WERI-Rb-1 (cell line): ENCODE measurements around the gene ZIC4.

ENCODE experiments used
- DNase-seq: peaks from one replicate; pipeline ENCODE4 v3.0.0-alpha.2; 2020
- H3K27ac ChIP-seq: fragments of 250-450 bp; sonication (Bioruptor Pico); 2 replicates; pipeline ENCODE4 v1.5.1; 2020; ENCODE audit warnings: mild to moderate bottlenecking, moderate library complexity
- H3K27me3 ChIP-seq: fragments of 250-450 bp; sonication (Bioruptor Pico); 2 replicates; pipeline ENCODE4 v1.5.1; 2021; ENCODE audit warnings: mild to moderate bottlenecking, low read depth, moderate library complexity; ENCODE audit not compliant: insufficient read depth, severe bottlenecking
- H3K36me3 ChIP-seq: fragments of 250-450 bp; sonication (Bioruptor Pico); 2 replicates; pipeline ENCODE4 v1.5.1; 2020; ENCODE audit warnings: mild to moderate bottlenecking, moderate library complexity
- H3K4me3 ChIP-seq: 2 replicates; pipeline ENCODE4 v1.5.1; 2011; ENCODE audit warnings: low read depth, mild to moderate bottlenecking, control low read depth, low read length
- H3K9me3 ChIP-seq: fragments of 250-450 bp; sonication (Bioruptor Pico); 2 replicates; pipeline ENCODE4 v1.5.1; 2021; ENCODE audit warnings: mild to moderate bottlenecking, moderate library complexity; ENCODE audit not compliant: severe bottlenecking
- TF ChIP-seq, protein P1 (sequence below): IDR thresholded peaks from 2 replicates; pipeline ENCODE4 v1.5.1; 2011; ENCODE audit warnings: low read depth, mild to moderate bottlenecking, control low read depth, inconsistent platforms, low read length

The ZIC4 gene

DNA sequence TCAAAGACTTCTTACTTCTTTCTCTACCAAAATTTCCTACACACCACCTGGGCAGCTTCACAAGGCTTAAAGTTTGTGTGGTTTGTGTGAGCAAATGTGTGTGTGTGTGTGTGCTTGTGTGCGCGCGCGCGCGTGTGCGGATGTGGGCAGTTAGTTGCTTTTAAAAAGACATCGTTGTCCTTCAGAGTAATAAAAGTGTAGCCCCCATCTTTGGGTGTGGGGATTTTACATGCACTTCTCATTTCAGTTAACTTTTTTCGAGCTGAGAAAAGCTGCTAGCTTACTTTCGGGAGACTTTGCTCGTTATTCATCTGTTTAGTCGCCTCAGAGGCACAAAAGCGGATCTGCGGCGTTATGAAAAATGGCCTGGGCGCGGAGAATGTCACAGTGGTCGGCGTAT lies 36.0 kb downstream of the ZIC4 start:
- TF ChIP-seq, protein P1, sequence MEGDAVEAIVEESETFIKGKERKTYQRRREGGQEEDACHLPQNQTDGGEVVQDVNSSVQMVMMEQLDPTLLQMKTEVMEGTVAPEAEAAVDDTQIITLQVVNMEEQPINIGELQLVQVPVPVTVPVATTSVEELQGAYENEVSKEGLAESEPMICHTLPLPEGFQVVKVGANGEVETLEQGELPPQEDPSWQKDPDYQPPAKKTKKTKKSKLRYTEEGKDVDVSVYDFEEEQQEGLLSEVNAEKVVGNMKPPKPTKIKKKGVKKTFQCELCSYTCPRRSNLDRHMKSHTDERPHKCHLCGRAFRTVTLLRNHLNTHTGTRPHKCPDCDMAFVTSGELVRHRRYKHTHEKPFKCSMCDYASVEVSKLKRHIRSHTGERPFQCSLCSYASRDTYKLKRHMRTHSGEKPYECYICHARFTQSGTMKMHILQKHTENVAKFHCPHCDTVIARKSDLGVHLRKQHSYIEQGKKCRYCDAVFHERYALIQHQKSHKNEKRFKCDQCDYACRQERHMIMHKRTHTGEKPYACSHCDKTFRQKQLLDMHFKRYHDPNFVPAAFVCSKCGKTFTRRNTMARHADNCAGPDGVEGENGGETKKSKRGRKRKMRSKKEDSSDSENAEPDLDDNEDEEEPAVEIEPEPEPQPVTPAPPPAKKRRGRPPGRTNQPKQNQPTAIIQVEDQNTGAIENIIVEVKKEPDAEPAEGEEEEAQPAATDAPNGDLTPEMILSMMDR: no peak
- no peaks in the 10 kb centered on the region for H3K9me3 ChIP-seq
- DNase-seq: no peak

DNA sequence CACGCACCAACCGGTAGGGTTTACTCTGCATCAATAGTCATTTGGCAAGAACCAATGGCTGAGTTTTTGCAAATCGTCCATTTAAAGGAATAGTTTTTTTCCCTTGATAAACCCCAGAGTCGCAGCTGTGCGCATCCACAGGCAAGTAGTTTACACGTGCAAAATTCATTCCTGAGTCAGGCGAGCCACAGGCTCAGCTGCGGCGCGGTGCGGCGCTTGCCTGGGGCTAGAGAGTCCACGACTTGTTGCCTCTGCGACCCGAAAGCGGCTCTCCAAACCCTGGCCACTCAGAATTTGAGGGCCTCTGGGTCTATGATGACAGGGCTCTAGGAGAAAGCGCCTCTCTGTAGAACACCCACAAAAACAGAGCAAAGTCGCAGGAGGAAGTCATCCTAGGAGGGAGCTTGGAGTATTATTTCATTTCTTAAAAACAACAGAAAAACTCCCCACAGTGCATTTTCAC lies 36.7 kb downstream of the ZIC4 start:
- H3K4me3 ChIP-seq: peak overlapping the region; percentile 63

More for the DNA sequence above, 36.0 kb downstream of the ZIC4 start:
- Histone ChIP-seq H3K27me3 (peaks cover 11% of the 10 kb centered on the region), H3K36me3 (no peaks in the 10 kb centered on the region), H3K4me3 (no peak overlapping the region), H3K27ac (no peak overlapping the region)

DNA sequence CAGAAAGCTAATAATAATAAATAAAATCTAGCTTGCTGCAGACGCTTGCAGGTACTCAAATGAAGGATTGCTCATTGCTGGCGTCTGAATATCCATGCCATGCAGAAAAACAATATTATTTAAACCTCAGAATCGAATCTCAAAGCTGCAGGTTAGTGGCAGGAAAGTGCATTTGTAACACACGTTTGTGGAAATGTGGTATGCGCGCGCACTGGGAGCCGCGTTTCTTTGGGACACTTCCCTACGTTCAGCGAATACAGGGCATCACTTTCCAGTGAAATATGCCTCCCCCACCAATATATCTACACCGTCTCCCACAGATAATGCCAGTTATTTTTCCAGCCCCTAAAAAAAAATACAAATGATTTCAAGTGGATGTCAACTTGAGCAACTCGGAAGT lies 37.1 kb downstream of the ZIC4 start:
- TF ChIP-seq, protein P1: no peak
- H3K36me3 ChIP-seq: no peaks in the 10 kb centered on the region
- no peak for DNase-seq
- peak overlapping the region; percentile 63 for H3K4me3 ChIP-seq
- H3K9me3 ChIP-seq: no peaks in the 10 kb centered on the region
- H3K27ac ChIP-seq: no peak overlapping the region
- H3K27me3 ChIP-seq: peaks cover 11% of the 10 kb centered on the region

More for the DNA sequence above, 36.7 kb downstream of the ZIC4 start:
- H3K27me3 ChIP-seq: peaks cover 11% of the 10 kb centered on the region
- H3K9me3 ChIP-seq: no peaks in the 10 kb centered on the region
- no peak overlapping the region for H3K27ac ChIP-seq
- TF ChIP-seq, protein P1: no peak
- H3K36me3 ChIP-seq: no peaks in the 10 kb centered on the region
- DNase-seq: no peak

DNA sequence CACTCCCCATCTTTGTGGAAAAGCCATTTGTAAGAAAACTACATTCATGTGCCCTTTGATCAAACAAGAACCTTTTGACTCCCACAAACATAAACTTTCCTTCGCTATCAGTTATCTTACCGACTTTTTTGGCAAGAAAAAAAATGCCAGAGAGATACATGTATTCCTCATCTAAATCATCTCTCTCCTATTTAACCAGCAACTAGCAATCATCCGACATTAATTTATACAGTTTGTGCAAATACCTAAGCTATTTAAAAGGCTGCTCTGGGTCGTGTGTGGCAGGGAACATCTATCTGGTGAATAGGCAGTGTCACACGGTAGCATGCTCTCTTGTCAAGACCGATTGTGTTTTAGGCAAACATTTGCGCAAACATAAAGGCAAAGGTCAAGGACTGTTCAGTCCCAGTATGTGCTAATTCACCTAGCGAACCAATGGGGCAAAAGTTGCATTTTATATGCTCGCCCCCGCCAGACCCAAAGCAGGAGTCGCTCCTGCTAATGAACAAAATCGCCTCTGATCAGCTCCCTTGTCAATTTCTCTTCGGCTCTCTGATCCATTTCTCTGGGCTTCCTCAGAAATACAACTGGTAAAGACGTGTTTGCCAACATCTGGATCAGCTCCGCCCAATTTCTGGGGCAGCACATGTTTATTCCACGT lies 37.7 kb downstream of the ZIC4 start:
- peak overlapping the region; percentile 63 for H3K4me3 ChIP-seq
- TF ChIP-seq, protein P1: no peak
- no peaks in the 10 kb centered on the region for H3K36me3 ChIP-seq
- peaks cover 11% of the 10 kb centered on the region for H3K27me3 ChIP-seq
- H3K27ac ChIP-seq: no peak overlapping the region
- no peak for DNase-seq
- H3K9me3 ChIP-seq: no peaks in the 10 kb centered on the region

DNA sequence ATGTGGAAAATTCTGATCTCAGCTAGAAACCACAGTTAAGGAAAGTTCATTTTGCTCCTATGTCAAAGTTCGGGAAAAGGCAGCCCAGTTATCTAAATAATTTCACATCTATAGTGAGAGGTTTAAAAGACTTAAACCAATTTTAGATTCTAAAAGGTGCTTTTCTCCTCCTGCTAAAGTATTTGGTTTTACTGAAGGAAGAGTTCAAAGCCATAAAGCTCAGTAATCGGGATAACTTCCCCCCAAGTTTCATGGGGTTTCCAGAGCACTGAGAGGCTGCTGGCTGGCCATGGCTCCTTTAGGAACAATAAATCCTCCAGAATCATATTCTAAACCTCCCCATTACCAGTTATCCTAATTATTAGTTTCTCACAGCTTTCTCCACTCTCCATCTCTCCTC lies 38.2 kb downstream of the ZIC4 start:
- DNase-seq: no peak
- Histone ChIP-seq H3K27me3 (peaks cover 11% of the 10 kb centered on the region), H3K36me3 (no peaks in the 10 kb centered on the region), H3K4me3 (no peak overlapping the region), H3K27ac (no peak overlapping the region), H3K9me3 (no peaks in the 10 kb centered on the region)
- TF ChIP-seq, protein P1: no peak

DNA sequence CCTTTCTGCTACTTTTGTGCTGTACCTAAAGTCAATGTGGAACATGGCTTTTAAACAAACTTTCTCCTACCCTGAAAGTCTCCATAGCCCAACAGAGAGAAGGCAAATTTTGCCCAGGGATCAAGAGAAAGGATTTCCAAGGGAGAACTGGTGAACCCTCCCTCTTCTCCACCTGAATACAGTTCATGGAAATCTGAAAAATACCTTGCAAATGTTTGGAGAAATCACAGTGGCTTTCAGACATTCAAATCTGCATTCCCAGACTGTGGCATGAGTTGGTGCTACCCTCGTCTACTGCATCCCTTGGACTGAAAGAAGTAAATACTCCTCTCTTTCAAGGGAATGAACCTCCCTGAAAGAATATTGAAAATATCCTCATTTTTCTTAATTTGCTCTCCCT lies 38.7 kb downstream of the ZIC4 start:
- no peaks in the 10 kb centered on the region for H3K36me3 ChIP-seq
- no peak overlapping the region for H3K4me3 ChIP-seq
- TF ChIP-seq, protein P1: no peak
- no peak overlapping the region for H3K27ac ChIP-seq
- peaks cover 11% of the 10 kb centered on the region for H3K27me3 ChIP-seq
- DNase-seq: no peak
- H3K9me3 ChIP-seq: no peaks in the 10 kb centered on the region
